ENCODE results near the gene FFAR2.

DNA sequence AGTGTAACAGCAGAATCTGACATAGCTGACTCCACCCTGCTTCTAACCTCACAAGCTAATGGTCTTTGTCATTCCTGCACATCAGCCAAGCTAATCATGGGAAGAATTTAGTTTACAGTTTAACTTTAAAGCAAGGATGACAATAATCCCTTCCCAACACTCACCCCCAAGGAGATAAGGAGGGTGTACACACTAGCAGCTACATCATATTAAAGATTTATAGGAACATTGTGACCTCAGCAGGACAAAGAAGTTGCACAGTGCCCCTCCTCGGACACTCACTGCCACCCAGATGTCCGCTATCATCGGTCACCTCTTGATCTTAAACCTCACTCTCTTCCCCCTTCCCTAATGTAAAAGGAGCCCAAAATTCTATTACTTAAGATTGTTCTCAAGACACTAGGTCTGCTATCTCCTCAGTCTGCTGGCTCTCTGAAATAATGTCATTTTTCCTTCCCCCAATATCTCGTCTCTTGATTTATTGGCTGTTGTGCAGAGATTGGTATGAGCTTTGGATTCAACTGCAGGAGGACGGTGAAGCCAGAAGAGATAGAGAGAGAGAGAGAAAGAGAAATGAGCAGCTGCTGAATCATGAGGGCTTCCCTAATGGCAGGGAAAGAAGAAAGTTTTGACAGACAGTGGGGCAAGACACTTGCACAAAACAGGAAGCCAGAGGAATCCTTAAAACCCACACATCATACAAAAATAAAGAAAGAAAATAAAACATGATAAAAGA, 17.5 kb upstream of the FFAR2 start:
- TF ChIP-seq, protein P1, sequence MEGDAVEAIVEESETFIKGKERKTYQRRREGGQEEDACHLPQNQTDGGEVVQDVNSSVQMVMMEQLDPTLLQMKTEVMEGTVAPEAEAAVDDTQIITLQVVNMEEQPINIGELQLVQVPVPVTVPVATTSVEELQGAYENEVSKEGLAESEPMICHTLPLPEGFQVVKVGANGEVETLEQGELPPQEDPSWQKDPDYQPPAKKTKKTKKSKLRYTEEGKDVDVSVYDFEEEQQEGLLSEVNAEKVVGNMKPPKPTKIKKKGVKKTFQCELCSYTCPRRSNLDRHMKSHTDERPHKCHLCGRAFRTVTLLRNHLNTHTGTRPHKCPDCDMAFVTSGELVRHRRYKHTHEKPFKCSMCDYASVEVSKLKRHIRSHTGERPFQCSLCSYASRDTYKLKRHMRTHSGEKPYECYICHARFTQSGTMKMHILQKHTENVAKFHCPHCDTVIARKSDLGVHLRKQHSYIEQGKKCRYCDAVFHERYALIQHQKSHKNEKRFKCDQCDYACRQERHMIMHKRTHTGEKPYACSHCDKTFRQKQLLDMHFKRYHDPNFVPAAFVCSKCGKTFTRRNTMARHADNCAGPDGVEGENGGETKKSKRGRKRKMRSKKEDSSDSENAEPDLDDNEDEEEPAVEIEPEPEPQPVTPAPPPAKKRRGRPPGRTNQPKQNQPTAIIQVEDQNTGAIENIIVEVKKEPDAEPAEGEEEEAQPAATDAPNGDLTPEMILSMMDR (IDR thresholded peaks at IDR 0.05) = no peak
- no peak for TF ChIP-seq POLR2A (IDR thresholded peaks at IDR 0.05)
